Effector memory CD4-positive, alpha-beta T cell (primary cell): ENCODE data around the gene CDC25A.
"Not testable (repeated sequence)": the region's sequence is repeated elsewhere in the genome, so short reads cannot be mapped to it uniquely, and the experiment has no call there.

Source experiments
- DNase-seq, 3 donors: peaks; one replicate each; pipeline ENCODE4 v3.0.0-alpha.2; 2020
- H3K27ac ChIP-seq: 2 replicates; pipeline ENCODE4 v1.7.0; 2013; ENCODE audit warnings: mild to moderate bottlenecking, low read length, moderate library complexity; ENCODE audit not compliant: insufficient read depth, poor library complexity, severe bottlenecking
- H3K27me3 ChIP-seq: replicated peaks from 2 replicates; pipeline ENCODE4 v1.7.0; 2013; ENCODE audit warnings: mild to moderate bottlenecking, low read length; ENCODE audit not compliant: insufficient read depth, control insufficient read depth, poor library complexity, severe bottlenecking
- H3K36me3 ChIP-seq: 2 replicates; pipeline ENCODE4 v1.7.0; 2013; ENCODE audit warnings: mild to moderate bottlenecking, low read length, moderate library complexity; ENCODE audit not compliant: control insufficient read depth, insufficient read depth
- H3K4me1 ChIP-seq: 2 replicates; pipeline ENCODE4 v1.7.0; 2013; ENCODE audit warnings: low read length, mild to moderate bottlenecking; ENCODE audit not compliant: control insufficient read depth, insufficient read depth, poor library complexity, severe bottlenecking
- H3K4me3 ChIP-seq: 2 replicates; pipeline ENCODE4 v1.7.0; 2013; ENCODE audit warnings: low read length, low read depth, mild to moderate bottlenecking; ENCODE audit not compliant: insufficient read depth, poor library complexity, severe bottlenecking
- H3K9me3 ChIP-seq: 2 replicates; pipeline ENCODE4 v1.7.0; 2013; ENCODE audit warnings: mild to moderate bottlenecking, low read length, moderate library complexity; ENCODE audit not compliant: control insufficient read depth

CDC25A gene

DNA sequence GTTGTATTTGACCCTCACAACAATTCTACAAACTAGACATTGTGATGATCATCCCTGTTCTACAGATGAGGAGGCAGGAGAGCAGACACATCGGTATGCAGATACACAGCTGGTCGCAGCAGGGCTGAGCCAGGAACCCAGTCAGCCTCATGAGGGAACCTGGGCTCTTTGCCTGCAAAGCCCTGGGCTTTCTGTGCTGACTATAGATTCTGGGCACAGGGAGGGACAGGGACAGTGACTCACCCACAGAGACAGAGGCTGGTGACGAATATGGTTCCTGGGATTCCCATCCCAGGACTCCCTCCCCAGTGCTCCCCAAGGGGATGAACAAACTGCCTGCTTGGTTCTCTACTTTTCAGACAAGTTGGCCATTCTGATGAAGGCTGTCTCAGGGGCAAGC lies 31.3 kb upstream of the CDC25A start:
- Histone ChIP-seq H3K4me1 (no peaks in the 10 kb centered on the region), H3K27ac (no peak overlapping the region), H3K36me3 (no peaks in the 10 kb centered on the region), H3K9me3 (no peaks in the 10 kb centered on the region), H3K4me3 (no peak overlapping the region), H3K27me3 (no peaks in the 10 kb centered on the region)
- DNase-seq = no peak

DNA sequence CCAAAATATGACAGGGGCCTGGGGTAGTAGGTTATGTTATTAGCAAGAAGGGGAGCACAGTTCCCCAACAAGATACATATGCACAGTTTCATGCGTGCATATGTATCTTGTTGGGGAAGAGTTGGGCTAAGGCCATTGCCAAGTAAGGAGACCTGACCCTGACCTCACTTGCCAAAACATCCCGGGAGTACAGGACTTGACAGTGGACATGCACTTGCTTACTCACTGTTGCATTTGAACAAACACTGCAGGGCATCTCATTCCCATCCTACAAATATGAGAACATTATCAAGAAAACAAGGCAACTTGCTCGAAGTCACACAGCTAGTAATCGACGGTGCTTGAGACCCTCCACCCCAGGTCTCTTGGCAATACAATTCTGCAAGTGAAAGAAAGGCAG lies 30.3 kb upstream of the CDC25A start:
- Histone ChIP-seq H3K4me3 (no peak overlapping the region), H3K27ac (no peak overlapping the region), H3K36me3 (no peaks in the 10 kb centered on the region), H3K27me3 (no peaks in the 10 kb centered on the region), H3K4me1 (no peaks in the 10 kb centered on the region), H3K9me3 (no peaks in the 10 kb centered on the region)
- no peak for DNase-seq

DNA sequence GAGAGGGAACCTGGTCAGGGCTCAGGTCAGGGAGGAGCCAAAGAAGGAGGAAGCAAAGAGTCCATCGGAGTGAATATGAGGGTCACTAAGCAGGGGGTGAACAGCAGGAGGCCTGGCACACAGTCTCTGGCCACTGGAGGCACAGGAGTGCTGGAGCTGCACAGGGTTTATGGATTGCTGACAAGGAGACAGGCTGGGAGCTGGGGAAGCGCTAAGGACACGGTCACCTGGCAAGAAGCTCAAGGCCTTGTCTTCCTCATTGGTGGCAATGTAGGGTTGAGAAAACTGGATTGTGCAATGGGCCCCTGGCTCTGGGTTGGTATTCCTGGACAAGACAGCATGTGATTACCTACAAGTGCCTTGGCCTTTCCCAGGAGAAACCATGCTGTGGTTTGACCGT lies 29.2 kb upstream of the CDC25A start:
- H3K27ac ChIP-seq = no peak overlapping the region
- no peaks in the 10 kb centered on the region for H3K27me3 ChIP-seq
- DNase-seq = no peak
- no peaks in the 10 kb centered on the region for H3K9me3 ChIP-seq
- no peak overlapping the region for H3K4me3 ChIP-seq
- no peaks in the 10 kb centered on the region for H3K36me3 ChIP-seq
- H3K4me1 ChIP-seq = no peaks in the 10 kb centered on the region

DNA sequence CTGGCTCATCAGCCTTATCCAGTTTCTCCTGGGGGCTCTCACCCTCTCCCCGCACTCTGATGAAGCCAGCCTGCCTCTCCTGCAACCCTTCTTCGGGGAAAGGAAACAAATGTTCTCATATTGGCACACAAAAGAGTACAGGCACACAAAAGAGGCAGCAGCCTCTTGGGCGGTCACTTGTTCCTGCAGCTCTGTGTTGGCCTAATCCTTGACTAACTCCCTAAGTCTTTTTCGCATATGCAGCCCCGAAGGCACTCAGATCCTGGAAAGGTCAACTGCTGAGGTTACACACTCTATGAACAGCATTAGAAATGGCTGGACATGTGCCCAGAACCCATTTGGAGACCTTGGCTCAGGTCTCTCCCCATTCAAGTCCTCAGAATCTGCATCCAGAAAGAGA lies 27.7 kb upstream of the CDC25A start:
- no peaks in the 10 kb centered on the region for H3K36me3 ChIP-seq
- no peaks in the 10 kb centered on the region for H3K4me1 ChIP-seq
- H3K9me3 ChIP-seq = no peaks in the 10 kb centered on the region
- no peak overlapping the region for H3K4me3 ChIP-seq
- DNase-seq = no peak
- no peaks in the 10 kb centered on the region for H3K27me3 ChIP-seq
- no peak overlapping the region for H3K27ac ChIP-seq

DNA sequence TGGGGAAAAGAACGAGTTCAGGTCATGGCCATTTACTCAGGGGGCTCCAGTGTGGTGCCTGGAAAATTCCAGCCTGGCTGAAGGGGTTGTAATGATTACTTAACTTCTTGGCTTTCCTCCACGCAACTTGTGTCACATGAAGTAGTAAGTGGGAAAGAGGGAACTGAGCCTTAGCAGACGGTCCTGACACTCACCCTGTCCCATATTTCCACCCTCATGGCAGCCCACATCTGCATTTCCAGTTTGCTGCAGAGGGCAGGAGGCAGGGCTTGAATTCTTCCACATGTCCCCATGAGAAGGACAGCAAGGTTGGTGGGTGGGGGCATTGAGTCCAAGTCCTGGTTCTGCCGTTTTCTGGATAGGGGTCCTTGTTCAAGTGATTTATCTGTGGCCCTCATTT lies 27.2 kb upstream of the CDC25A start:
- Histone ChIP-seq H3K27me3 (no peaks in the 10 kb centered on the region), H3K27ac (no peak overlapping the region), H3K36me3 (no peaks in the 10 kb centered on the region), H3K4me3 (no peak overlapping the region), H3K4me1 (no peaks in the 10 kb centered on the region), H3K9me3 (no peaks in the 10 kb centered on the region)
- no peak for DNase-seq

DNA sequence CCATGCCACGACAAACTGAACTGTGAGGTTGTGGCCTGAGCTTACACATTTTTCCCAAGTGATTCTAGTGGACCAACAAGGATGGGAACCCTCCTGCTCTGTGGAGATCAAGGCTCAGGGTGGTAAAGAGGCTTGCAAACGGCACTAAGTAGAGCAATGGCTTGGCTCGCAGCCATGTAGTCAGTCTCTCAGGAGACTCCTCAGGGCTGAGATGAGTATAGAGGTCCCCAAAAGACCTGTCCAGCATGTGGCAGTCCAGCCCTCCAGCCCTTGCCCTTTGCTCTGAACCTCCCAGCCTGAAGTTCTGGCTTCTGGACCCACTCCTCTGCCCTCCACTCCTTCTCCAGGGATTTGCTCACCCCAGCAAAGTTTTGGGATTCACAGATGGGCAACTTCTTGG lies 26.8 kb upstream of the CDC25A start:
- Histone ChIP-seq H3K4me3 (no peak overlapping the region), H3K4me1 (no peaks in the 10 kb centered on the region), H3K9me3 (no peaks in the 10 kb centered on the region), H3K27me3 (no peaks in the 10 kb centered on the region), H3K27ac (no peak overlapping the region), H3K36me3 (no peaks in the 10 kb centered on the region)
- DNase-seq = no peak

DNA sequence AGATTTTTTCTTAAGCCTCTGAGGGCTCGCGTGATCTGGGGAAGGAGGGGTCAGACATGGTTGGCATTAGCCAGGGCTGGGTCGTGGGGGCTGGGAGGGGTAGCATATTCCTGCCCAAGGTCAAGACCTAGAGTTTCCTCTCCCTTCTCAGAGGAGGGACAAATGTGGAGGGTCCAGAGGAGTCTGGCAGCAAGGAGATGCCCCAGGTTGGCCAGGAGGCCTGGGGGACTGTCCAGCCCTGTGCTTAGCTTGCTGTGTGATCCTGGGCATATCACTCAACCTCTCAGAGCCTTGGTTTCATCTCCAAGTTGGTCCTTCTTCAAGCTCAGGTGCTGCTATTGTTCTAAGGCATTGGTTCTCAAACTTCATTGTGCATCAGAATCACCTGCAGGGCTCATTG lies 26.0 kb upstream of the CDC25A start:
- no peak for DNase-seq
- Histone ChIP-seq H3K4me1 (no peaks in the 10 kb centered on the region), H3K9me3 (no peaks in the 10 kb centered on the region)

DNA sequence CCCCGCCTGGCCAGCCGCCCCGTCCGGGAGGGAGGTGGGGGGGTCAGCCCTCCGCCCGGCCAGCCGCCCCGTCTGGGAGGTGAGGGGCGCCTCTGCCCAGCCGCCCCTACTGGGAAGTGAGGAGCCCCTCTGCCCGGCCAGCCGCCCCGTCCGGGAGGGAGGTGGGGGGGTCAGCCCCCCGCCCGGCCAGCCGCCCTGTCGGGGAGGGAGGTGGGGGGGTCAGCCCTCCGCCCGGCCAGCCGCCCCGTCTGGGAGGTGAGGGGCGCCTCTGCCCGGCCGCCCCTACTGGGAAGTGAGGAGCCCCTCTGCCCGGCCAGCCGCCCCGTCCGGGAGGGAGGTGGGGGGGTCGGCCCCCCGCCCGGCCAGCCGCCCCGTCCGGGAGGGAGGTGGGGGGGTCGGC lies 23.6 kb upstream of the CDC25A start:
- not testable (repeated sequence) for H3K4me3 ChIP-seq, H3K36me3 ChIP-seq, H3K27me3 ChIP-seq, H3K9me3 ChIP-seq, H3K4me1 ChIP-seq, DNase-seq, H3K27ac ChIP-seq

More for the DNA sequence above, 26.0 kb upstream of the CDC25A start:
- no peak overlapping the region for H3K27ac ChIP-seq
- H3K4me3 ChIP-seq = no peak overlapping the region
- no peaks in the 10 kb centered on the region for H3K36me3 ChIP-seq
- H3K27me3 ChIP-seq = no peaks in the 10 kb centered on the region

DNA sequence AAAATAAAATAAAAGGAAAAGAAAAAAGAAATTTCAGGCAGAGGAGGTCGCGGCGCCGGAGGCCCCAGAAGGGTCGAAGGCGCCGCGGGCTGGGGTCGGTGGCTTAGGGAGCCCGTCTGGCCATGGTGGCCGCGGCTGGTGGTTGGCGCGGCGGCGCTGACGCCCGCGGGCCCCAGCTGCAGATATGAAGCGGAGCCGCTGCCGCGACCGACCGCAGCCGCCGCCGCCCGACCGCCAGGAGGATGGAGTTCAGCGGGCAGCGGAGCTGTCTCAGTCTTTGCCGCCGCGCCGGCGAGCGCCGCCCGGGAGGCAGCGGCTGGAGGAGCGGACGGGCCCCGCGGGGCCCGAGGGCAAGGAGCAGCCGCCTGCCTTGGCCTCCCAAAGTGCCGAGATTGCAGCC lies 22.3 kb upstream of the CDC25A start:
- H3K27ac ChIP-seq, DNase-seq, H3K9me3 ChIP-seq, H3K36me3 ChIP-seq, H3K4me3 ChIP-seq, H3K4me1 ChIP-seq, H3K27me3 ChIP-seq: not testable (repeated sequence)

DNA sequence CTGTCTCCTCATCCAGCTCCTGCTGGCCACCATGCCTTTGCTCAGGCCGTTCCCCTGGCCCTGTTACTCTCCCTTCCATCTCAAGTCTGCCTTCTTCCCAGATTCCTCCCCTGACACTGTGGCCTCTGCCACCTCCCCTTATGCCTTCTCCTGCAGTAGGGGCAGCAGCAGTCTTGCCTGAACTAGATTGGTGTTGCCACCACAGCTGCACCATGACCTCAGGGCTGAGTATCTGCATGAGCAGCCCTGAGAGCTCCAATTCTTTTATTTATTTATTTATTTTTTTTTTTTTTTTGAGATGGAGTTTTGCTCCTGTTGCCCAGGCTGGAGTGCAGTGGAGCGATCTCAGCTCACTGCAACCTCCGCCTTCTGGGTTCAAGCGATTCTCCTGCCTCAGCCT lies 21.2 kb upstream of the CDC25A start:
- H3K9me3 ChIP-seq = no peaks in the 10 kb centered on the region
- H3K27ac ChIP-seq = no peak overlapping the region
- no peaks in the 10 kb centered on the region for H3K27me3 ChIP-seq
- DNase-seq = no peak
- H3K4me3 ChIP-seq = no peak overlapping the region
- H3K4me1 ChIP-seq = no peaks in the 10 kb centered on the region
- no peaks in the 10 kb centered on the region for H3K36me3 ChIP-seq

DNA sequence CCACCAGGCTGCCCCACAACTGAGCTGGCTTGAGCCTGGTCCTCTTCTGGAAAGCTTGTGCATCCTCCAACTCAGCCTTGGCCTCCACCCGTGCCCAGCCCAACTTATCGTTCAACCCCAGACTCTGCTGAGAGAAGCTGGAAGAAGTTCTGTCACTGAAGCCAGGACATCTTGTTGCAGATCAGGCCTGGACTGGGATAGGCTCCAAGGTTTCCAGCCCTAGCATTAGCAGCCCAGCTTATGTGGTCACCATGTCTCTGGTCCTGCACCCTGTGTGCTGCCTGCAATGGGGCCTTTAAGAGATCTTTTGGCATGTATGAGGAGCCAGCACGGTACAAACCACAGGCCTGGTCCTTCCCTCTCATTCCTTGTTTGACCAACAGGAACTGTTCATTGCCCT lies 19.9 kb upstream of the CDC25A start:
- Histone ChIP-seq H3K9me3 (no peaks in the 10 kb centered on the region), H3K27ac (no peak overlapping the region), H3K36me3 (no peaks in the 10 kb centered on the region), H3K4me1 (no peaks in the 10 kb centered on the region), H3K4me3 (no peak overlapping the region), H3K27me3 (no peaks in the 10 kb centered on the region)
- no peak for DNase-seq
